Adrenal gland (tissue), 12 donors: ENCODE results near the gene PTPRH. TPM values are rescaled to one million over a fixed set of nuclear protein-coding genes. Genes with fewer than 3 reads are reported as not detected.
"Not testable (repeated sequence)": the region's sequence is repeated elsewhere in the genome, so short reads cannot be mapped to it uniquely, and the experiment has no call there.

ENCODE experiments used
- DNase-seq, 7 donors: peaks; one replicate each; pipeline ENCODE4 v3.0.0-alpha.2; 2019 to 2020
- H3K27ac ChIP-seq, 5 donors: fragments of 200-600 bp; sonication (generic) in 4 of 5; 1 replicate in 3 of 5; 2 replicates in 2 of 5; pipeline versions ENCODE4 v1.5.1 to v1.8.0; 2016 to 2020; ENCODE audit warnings: mild to moderate bottlenecking in 1 of 5
- H3K27me3 ChIP-seq: fragments of 200-600 bp; 2 replicates; pipeline ENCODE4 v1.8.0; 2021
- H3K36me3 ChIP-seq, 2 donors: fragments of 200-600 bp; replicated peaks in 1 of 2; 1 replicate in 1 of 2; 2 replicates in 1 of 2; pipeline versions ENCODE4 v1.5.1 to v1.8.0; 2018 to 2022
- H3K4me1 ChIP-seq, 2 donors: fragments of 200-600 bp; replicated peaks in 1 of 2; 1 replicate in 1 of 2; 2 replicates in 1 of 2; pipeline versions ENCODE4 v1.5.1 to v1.8.0; 2018 to 2021
- H3K4me3 ChIP-seq, 4 donors: fragments of 200-600 bp; sonication (generic) in 3 of 4; one replicate each; pipeline ENCODE4 v1.5.1; 2016 to 2018
- H3K9me3 ChIP-seq, 3 donors: fragments of 200-600 bp; sonication (generic) in 1 of 3; replicated peaks in 1 of 3; 1 replicate in 2 of 3; 2 replicates in 1 of 3; pipeline versions ENCODE4 v1.5.1 to v1.8.0; 2016 to 2021
- CTCF ChIP-seq, 6 experiments: fragments of 450-650 bp in 4 of 6; fragments of 200-600 bp in 2 of 6; sonication (generic) in 1 of 6; IDR thresholded peaks; 1 replicate in 5 of 6; 2 replicates in 1 of 6; pipeline versions ENCODE4 v1.5.1 to v1.8.0; 2016 to 2021; ENCODE audit warnings: antibody characterized with exemption in 6 of 6, mild to moderate bottlenecking in 2 of 6, moderate library complexity in 1 of 6
- POLR2A ChIP-seq, 2 donors: fragments of 450-650 bp; IDR thresholded peaks; one replicate each; pipeline ENCODE4 v1.6.1; 2017; ENCODE audit warnings: antibody characterized with exemption in 2 of 2, mild to moderate bottlenecking in 2 of 2, moderate library complexity in 1 of 2
- WGBS, 4 donors: extraction: QIAGEN DNeasy Blood & Tissue Kit in 2 of 4; methylation state at CpG; one replicate each; pipeline versions ENCODE4 v1.1.5 to v1.1.7; 2013 to 2017; 5-methylcytosine and 5-hydroxymethylcytosine counted together
- intact Hi-C, 2 donors: fragments of 100-400 bp; cut with DNase I; formaldehyde crosslinking; loops; one replicate each; pipeline versions ENCODE4 v1.14.1 to v1.15.0; 2022 to 2023
- polyA plus RNA-seq, 3 donors: library from polyadenylated mRNA; stranded (reverse); fragments of 200-250 nt in 2 of 3; fragments of 350-450 nt in 1 of 3; fragmentation: Illumina TruSeq in 1 of 3; extraction: RNeasy Lipid Tissue Mini Kit (QIAGEN cat#74804) in 1 of 3; gene quantifications; one replicate each; pipeline ENCODE4 v1.2.3, GENCODE V29; 2013 to 2014
- total RNA-seq, 9 donors: library from RNA; depleted of rRNA in 4 of 9; stranded (reverse); fragments of >200 nt in 4 of 9; fragments of 120-200 nt in 1 of 9; fragmentation: NEBNext Ultra II Directional in 1 of 9; extraction: Animal tissue kit (Norgen Biotek cat#: 25700) in 1 of 9; gene quantifications; one replicate each; pipeline versions ENCODE4 v1.1.0 to v1.2.4, GENCODE V29; 2013 to 2023
- donor health status: healthy with polysubstance abuse.
- donor health status: Bipolar disorder and iron deficiency.
- donor health status: DM: yes; HTN: yes; CAD: no.
- donor health status: DM: no; HTN: no; CAD: no.
- donor health status: DM: no; HTN: no; CAD: no.
- donor health status: DM: yes; HTN: yes; CAD: no.

PTPRH gene
- total and polyA plus RNA-seq, 12 donors = 30.1 to 159 (median 52.9) TPM

GRCh38 chr19:55173186-55173713 lies 36.1 kb downstream of the PTPRH start:
- Histone ChIP-seq H3K9me3 (no peaks in the 10 kb centered on the region), H3K36me3 (no peaks in the 10 kb centered on the region), H3K4me1 (peaks cover 3 to 7% of the 10 kb centered on the region in 2 donors), H3K27me3 (peaks cover 44% of the 10 kb centered on the region), H3K4me3 (peak overlapping the region in 1 of 4 donors; percentile 52), H3K27ac (peak overlapping the region in 1 of 5 donors; percentile 21)
- intact Hi-C loops = no loop called here
- no peak for TF ChIP-seq CTCF (IDR thresholded peaks at IDR 0.05)
- no peak for TF ChIP-seq POLR2A (IDR thresholded peaks at IDR 0.05)
- 2 to 5% (median 3%) methylated on average over 12 to 32 of the region's 32 CpGs for WGBS, 4 donors
- no peak for DNase-seq

DNA sequence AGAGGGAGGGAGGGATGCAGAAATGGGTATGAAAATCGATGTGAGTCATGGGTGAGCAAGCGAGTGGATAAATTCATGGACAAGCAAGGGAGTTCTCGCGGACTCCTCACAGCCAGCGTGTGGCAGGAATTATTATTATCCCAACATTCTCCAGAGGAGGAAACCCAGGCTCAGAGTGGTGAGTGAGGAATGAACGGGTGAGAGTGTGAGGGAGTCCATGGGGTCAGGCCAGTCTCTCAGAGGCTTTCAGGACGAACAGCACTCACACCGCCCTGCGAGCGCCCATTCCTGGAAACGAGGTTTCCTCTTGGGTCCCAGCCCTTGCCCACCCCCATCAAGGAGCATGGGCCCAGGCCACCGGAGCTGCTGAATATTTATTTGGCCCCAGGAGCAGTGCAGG lies 36.6 kb downstream of the PTPRH start:
- Histone ChIP-seq H3K27me3 (peaks cover 42% of the 10 kb centered on the region), H3K9me3 (no peaks in the 10 kb centered on the region), H3K27ac (no peak overlapping the region), H3K4me3 (peak overlapping the region in 1 of 4 donors; percentile 52), H3K36me3 (no peaks in the 10 kb centered on the region), H3K4me1 (peaks cover 3 to 7% of the 10 kb centered on the region in 2 donors)
- TF ChIP-seq POLR2A (IDR thresholded peaks at IDR 0.05) = no peak
- TF ChIP-seq CTCF (IDR thresholded peaks at IDR 0.05) = no peak
- intact Hi-C loops = no loop called here
- WGBS, 4 donors = 10 to 17% (median 15%) methylated on average over 6 to 12 of the region's 12 CpGs
- DNase-seq = no peak

GRCh38 chr19:55172318-55172717 lies 37.0 kb downstream of the PTPRH start:
- WGBS, 4 donors = 55 to 65% (median 58%) methylated on average over 9 of the region's 9 CpGs
- H3K9me3 ChIP-seq, H3K4me1 ChIP-seq, DNase-seq, intact Hi-C loops, H3K4me3 ChIP-seq, H3K27ac ChIP-seq, H3K36me3 ChIP-seq: not testable (repeated sequence)
- peaks cover 42% of the 10 kb centered on the region for H3K27me3 ChIP-seq

- no peaks in the 10 kb centered on the region for H3K36me3 ChIP-seq
- no peak for TF ChIP-seq POLR2A (IDR thresholded peaks at IDR 0.05)
- TF ChIP-seq CTCF (IDR thresholded peaks at IDR 0.05) = no peak
- 73 to 82% (median 80%) methylated on average over 5 of the region's 5 CpGs for WGBS, 4 donors
- H3K27me3 ChIP-seq = peaks cover 37% of the 10 kb centered on the region
- intact Hi-C loops = no loop called here
- H3K9me3 ChIP-seq = no peaks in the 10 kb centered on the region
- no peak overlapping the region for H3K27ac ChIP-seq
- DNase-seq = no peak
- no peak overlapping the region for H3K4me3 ChIP-seq
- peaks cover 3 to 12% of the 10 kb centered on the region in 2 donors for H3K4me1 ChIP-seq
Measured at GRCh38 chr19:55171440-55171839, 37.9 kb downstream of the PTPRH start.

GRCh38 chr19:55169136-55169535 lies 40.2 kb downstream of the PTPRH start:
- TF ChIP-seq CTCF (IDR thresholded peaks at IDR 0.05) (no peak), POLR2A (IDR thresholded peaks at IDR 0.05) (no peak)
- no peak overlapping the region for H3K27ac ChIP-seq
- peaks cover 3 to 16% of the 10 kb centered on the region in 2 donors for H3K4me1 ChIP-seq
- H3K27me3 ChIP-seq = peaks cover 15% of the 10 kb centered on the region
- no peaks in the 10 kb centered on the region for H3K9me3 ChIP-seq
- no peaks in the 10 kb centered on the region for H3K36me3 ChIP-seq
- DNase-seq = no peak
- 57 to 77% (median 67%) methylated on average over 4 of the region's 4 CpGs for WGBS, 4 donors
- intact Hi-C loops = no loop called here
- no peak overlapping the region for H3K4me3 ChIP-seq
